BJ (cell line): ENCODE data around the gene DQX1. TPM values are rescaled to one million over a fixed set of nuclear protein-coding genes. Genes with fewer than 3 reads are reported as not detected.

Experiments
- CTCF ChIA-PET: fragments of 350-600 bp; formaldehyde crosslinking; extraction: SDS; loops from one replicate; lab custom pipeline; 2021; ENCODE audit warnings: antibody characterized with exemption, inconsistent platforms; lab: Yijun Ruan, JAX
- POLR2A ChIA-PET: fragments of 300-600 bp; sonication (Branson Sonifier 250); formaldehyde crosslinking; extraction: SDS; loops from one replicate; lab custom pipeline; 2021; ENCODE audit warnings: antibody characterized with exemption; lab: Charles Lee
- DNase-seq: peaks from one replicate; pipeline ENCODE4 v3.0.0-alpha.2; 2011; ENCODE audit warnings: low read depth
- H3K27me3 ChIP-seq: 2 replicates; pipeline ENCODE4 v1.6.0; 2011; ENCODE audit warnings: low read length; ENCODE audit not compliant: control insufficient read depth, insufficient read depth
- H3K36me3 ChIP-seq: 2 replicates; pipeline ENCODE4 v1.5.1; 2011; ENCODE audit warnings: low read length; ENCODE audit not compliant: control insufficient read depth, insufficient read depth
- H3K4me3 ChIP-seq: 2 replicates; pipeline ENCODE4 v1.5.1; 2011; ENCODE audit warnings: low read depth, mild to moderate bottlenecking, control low read depth, low read length
- CTCF ChIP-seq: IDR thresholded peaks from 2 replicates; pipeline ENCODE4 v1.5.1; 2011; ENCODE audit warnings: low read depth, mild to moderate bottlenecking, control low read depth, inconsistent platforms, low read length, moderate library complexity; ENCODE audit not compliant: insufficient read depth
- polyA plus RNA-seq: library from polyadenylated mRNA; depleted of rRNA; stranded (reverse); fragments of >200 nt; gene quantifications from 2 replicates; pipeline ENCODE4 v1.2.3, GENCODE V29; 2011

DQX1 gene
- polyA plus RNA-seq, 1 experiment = 0.12 TPM

DNA sequence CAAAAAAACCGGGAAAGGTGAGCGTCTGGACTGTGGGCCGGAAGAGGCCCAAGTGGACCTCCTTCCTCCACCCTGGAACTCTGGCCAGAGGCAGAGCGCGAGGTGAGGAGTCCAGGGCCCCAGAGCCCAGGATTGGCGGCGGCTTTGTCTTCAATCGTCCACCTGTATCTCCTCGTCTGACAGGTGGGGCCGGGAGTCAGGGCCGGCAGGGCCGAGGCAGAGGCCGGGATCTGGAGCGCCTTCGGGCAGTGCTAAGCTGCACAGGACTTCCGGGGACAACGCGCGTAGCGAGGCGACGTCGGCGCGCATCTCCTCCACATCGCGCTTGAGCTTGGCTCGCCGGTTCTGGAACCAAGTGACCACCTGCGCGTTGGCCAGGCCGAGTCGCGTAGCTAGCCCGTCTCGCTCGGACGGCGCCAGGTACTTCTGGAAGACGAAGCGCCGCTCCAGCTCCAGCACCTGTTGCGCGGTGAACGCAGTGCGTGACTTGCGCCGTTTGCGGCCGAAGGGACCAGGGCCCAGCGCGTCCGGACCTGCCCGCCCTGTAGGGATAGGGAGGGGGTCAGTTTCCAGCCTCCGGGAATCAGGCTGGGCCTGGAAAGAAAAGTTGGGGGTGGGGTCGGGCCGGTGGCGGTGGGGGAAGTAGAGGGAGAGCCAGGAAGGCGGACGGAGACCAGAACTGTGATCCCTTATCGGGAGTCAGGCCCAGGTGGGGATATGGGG is 28.1 kb downstream of the DQX1 start:
- CTCF ChIA-PET = interaction anchor here (1.1 kb wide), 1 partner anchor 58 kb away, joined by 4 read pairs; no protein-coding TSS in a partner anchor
- POLR2A ChIA-PET = no interaction called here
- no peak overlapping the region for H3K4me3 ChIP-seq

GRCh38 chr2:74496997-74497776 is 28.8 kb downstream of the DQX1 start:
- no peak for DNase-seq
- ChIA-PET POLR2A (no interaction called here), CTCF (interaction anchor here (2.0 kb wide), 1 partner anchor 10 kb away, joined by 4 read pairs; the partner anchor contains the start of gene PCGF1)
- TF ChIP-seq CTCF = no peak
- Histone ChIP-seq H3K4me3 (no peak overlapping the region), H3K27me3 (peaks cover 11% of the 10 kb centered on the region), H3K36me3 (peaks cover 11% of the 10 kb centered on the region)

More for the DNA sequence above, 28.1 kb downstream of the DQX1 start:
- DNase-seq = no peak
- TF ChIP-seq CTCF = no peak
- Histone ChIP-seq H3K27me3 (peaks cover 11% of the 10 kb centered on the region), H3K36me3 (peaks cover 5% of the 10 kb centered on the region)

DNA sequence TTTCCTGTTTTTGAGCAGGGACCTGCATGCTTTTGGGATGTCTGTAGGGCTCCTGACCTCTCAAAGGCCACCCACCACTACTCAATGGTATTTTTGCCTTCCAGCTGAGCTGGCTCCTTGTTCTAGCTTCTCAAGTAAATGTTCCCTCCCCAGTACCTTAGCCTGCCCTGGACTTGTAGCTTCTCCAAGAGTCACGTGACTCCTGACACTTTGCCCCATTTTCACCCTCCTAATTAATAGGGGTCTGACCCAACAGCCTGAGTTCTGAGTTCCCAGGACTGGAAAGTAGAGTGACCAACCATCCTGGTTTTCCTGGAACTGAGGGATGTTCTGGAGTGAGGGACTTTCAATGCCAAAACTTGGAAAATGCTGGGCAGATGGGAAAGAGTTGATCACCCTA is 30.6 kb downstream of the DQX1 start:
- ChIA-PET POLR2A (no interaction called here), CTCF (interaction anchor here (2.0 kb wide), 1 partner anchor 11 kb away, joined by 4 read pairs; the partner anchor contains the start of gene PCGF1)
- DNase-seq = no peak
- Histone ChIP-seq H3K27me3 (peaks cover 11% of the 10 kb centered on the region), H3K4me3 (no peak overlapping the region), H3K36me3 (peaks cover 22% of the 10 kb centered on the region)
- TF ChIP-seq CTCF = no peak

DNA sequence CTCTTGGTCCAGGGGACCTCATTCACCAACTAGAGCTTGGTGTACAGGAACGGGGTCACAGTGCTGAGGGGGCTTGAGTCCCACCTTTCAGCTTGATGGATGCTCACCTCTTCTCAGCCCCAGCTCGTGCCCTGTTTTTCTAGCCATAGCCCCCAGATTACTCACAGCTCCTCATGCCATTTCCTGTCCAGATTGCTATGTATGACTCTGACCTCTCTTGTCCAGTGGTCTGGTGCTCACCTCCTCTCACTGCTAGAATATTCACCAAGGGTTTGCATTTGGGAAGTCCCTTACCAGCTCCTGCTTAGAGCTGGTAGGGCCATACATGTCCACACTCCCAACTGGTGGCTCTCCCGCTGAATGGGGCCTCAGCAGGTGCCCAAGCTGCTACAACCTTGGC is 32.5 kb downstream of the DQX1 start:
- DNase-seq = no peak
- CTCF ChIA-PET = interaction anchor here (1.2 to 1.9 kb wide), 2 partner anchors 10 to 37 kb away, joined by 3 to 5 read pairs; partner anchors contain the start of genes CCDC142 and TTC31

More for the DNA sequence above, 32.5 kb downstream of the DQX1 start:
- POLR2A ChIA-PET = no interaction called here
- H3K4me3 ChIP-seq = no peak overlapping the region
- H3K27me3 ChIP-seq = no peaks in the 10 kb centered on the region; the same call in 1 of the 2 replicates
- H3K36me3 ChIP-seq = peaks cover 27% of the 10 kb centered on the region
- no peak for TF ChIP-seq CTCF
